Skeletal muscle tissue (tissue), 4 donors: ENCODE measurements around the gene SSBP2. TPM values are rescaled to one million over a fixed set of nuclear protein-coding genes. Genes with fewer than 3 reads are reported as not detected.

Source experiments
- H3K27ac ChIP-seq: one replicate; pipeline ENCODE4 v1.7.0; 2013; ENCODE audit warnings: mild to moderate bottlenecking, low read depth, low read length, inconsistent platforms
- H3K27me3 ChIP-seq, 3 donors: one replicate each; pipeline ENCODE4 v1.7.0; 2013; ENCODE audit warnings: low read length in 3 of 3; ENCODE audit not compliant: control insufficient read depth in 3 of 3, insufficient read depth in 3 of 3
- H3K36me3 ChIP-seq, 3 donors: one replicate each; pipeline ENCODE4 v1.7.0; 2013; ENCODE audit warnings: low read length in 3 of 3; ENCODE audit not compliant: control insufficient read depth in 3 of 3, insufficient read depth in 3 of 3
- H3K4me1 ChIP-seq, 3 donors: one replicate each; pipeline ENCODE4 v1.7.0; 2013; ENCODE audit warnings: low read length in 3 of 3, mild to moderate bottlenecking in 3 of 3; ENCODE audit not compliant: control insufficient read depth in 3 of 3, insufficient read depth in 3 of 3
- H3K4me3 ChIP-seq, 3 donors: one replicate each; pipeline ENCODE4 v1.7.0; 2013; ENCODE audit warnings: low read length in 3 of 3
- H3K9ac ChIP-seq, 3 donors: one replicate each; pipeline ENCODE4 v1.7.0; 2013; ENCODE audit warnings: low read length in 3 of 3, mild to moderate bottlenecking in 3 of 3, moderate library complexity in 2 of 3, low read depth in 1 of 3
- H3K9me3 ChIP-seq, 3 donors: one replicate each; pipeline ENCODE4 v1.7.0; 2013; ENCODE audit warnings: low read length in 3 of 3; ENCODE audit not compliant: control insufficient read depth in 3 of 3
- total RNA-seq: library from RNA; depleted of rRNA; stranded (reverse); fragments of >200 nt; gene quantifications from one replicate; pipeline ENCODE4 v1.2.3, GENCODE V29; 2014
- donor health status: Osteomylitis.

The SSBP2 gene
- total RNA-seq, 1 donor from 2014 or later = 44.4 TPM

- H3K9me3 ChIP-seq = no peaks in the 10 kb centered on the region
- peak overlapping the region; percentile 69 to 84 (median 80) for H3K4me3 ChIP-seq
- H3K36me3 ChIP-seq = no peaks in the 10 kb centered on the region
- peaks cover 6 to 14% (median 12%) of the 10 kb centered on the region in 3 donors for H3K4me1 ChIP-seq
- peak overlapping the region; percentile 62 for H3K27ac ChIP-seq
- H3K27me3 ChIP-seq = no peaks in the 10 kb centered on the region
- peak overlapping the region; percentile 64 to 77 (median 76) for H3K9ac ChIP-seq
Measured at GRCh38 chr5:81749561-81750307, 1.2 kb downstream of the SSBP2 start.

- Histone ChIP-seq H3K4me3 (peak overlapping the region; percentile 69 to 84 (median 80)), H3K9me3 (no peaks in the 10 kb centered on the region), H3K27me3 (no peaks in the 10 kb centered on the region), H3K9ac (peak overlapping the region; percentile 64 to 77 (median 76)), H3K36me3 (no peaks in the 10 kb centered on the region), H3K4me1 (peaks cover 6 to 14% (median 12%) of the 10 kb centered on the region in 3 donors), H3K27ac (peak overlapping the region; percentile 62)
Measured at GRCh38 chr5:81749192-81749560, 1.7 kb downstream of the SSBP2 start.

GRCh38 chr5:81748556-81748955 is 2.3 kb downstream of the SSBP2 start:
- Histone ChIP-seq H3K4me3 (no peak overlapping the region), H3K27ac (no peak overlapping the region), H3K36me3 (no peaks in the 10 kb centered on the region), H3K9ac (peak overlapping the region in 2 of 3 donors; percentile 45 to 77), H3K4me1 (peaks cover 6 to 14% (median 12%) of the 10 kb centered on the region in 3 donors), H3K9me3 (no peaks in the 10 kb centered on the region), H3K27me3 (no peaks in the 10 kb centered on the region)

GRCh38 chr5:81747030-81747429 is 3.9 kb downstream of the SSBP2 start:
- Histone ChIP-seq H3K9ac (no peak overlapping the region), H3K4me1 (peaks cover 2 to 14% (median 7%) of the 10 kb centered on the region in 3 donors), H3K4me3 (no peak overlapping the region), H3K27me3 (no peaks in the 10 kb centered on the region), H3K9me3 (no peaks in the 10 kb centered on the region), H3K36me3 (no peaks in the 10 kb centered on the region), H3K27ac (no peak overlapping the region)

GRCh38 chr5:81740758-81741157 is 10.1 kb downstream of the SSBP2 start:
- Histone ChIP-seq H3K9me3 (no peaks in the 10 kb centered on the region), H3K27ac (no peak overlapping the region), H3K9ac (no peak overlapping the region), H3K27me3 (no peaks in the 10 kb centered on the region), H3K4me3 (no peak overlapping the region), H3K36me3 (no peaks in the 10 kb centered on the region), H3K4me1 (no peaks in the 10 kb centered on the region)

GRCh38 chr5:81739291-81739690 is 11.6 kb downstream of the SSBP2 start:
- Histone ChIP-seq H3K4me3 (no peak overlapping the region), H3K27me3 (no peaks in the 10 kb centered on the region), H3K27ac (no peak overlapping the region), H3K9me3 (no peaks in the 10 kb centered on the region), H3K36me3 (no peaks in the 10 kb centered on the region), H3K4me1 (no peaks in the 10 kb centered on the region), H3K9ac (no peak overlapping the region)

GRCh38 chr5:81729276-81729675 is 21.6 kb downstream of the SSBP2 start:
- Histone ChIP-seq H3K4me1 (peaks cover 3 to 6% (median 3%) of the 10 kb centered on the region in 3 donors), H3K27me3 (no peaks in the 10 kb centered on the region), H3K36me3 (no peaks in the 10 kb centered on the region), H3K27ac (no peak overlapping the region), H3K4me3 (no peak overlapping the region), H3K9me3 (no peaks in the 10 kb centered on the region), H3K9ac (no peak overlapping the region)

GRCh38 chr5:81728301-81728700 is 22.6 kb downstream of the SSBP2 start:
- no peaks in the 10 kb centered on the region for H3K9me3 ChIP-seq
- no peak overlapping the region for H3K27ac ChIP-seq
- no peaks in the 10 kb centered on the region for H3K27me3 ChIP-seq
- H3K4me3 ChIP-seq = no peak overlapping the region
- no peaks in the 10 kb centered on the region for H3K36me3 ChIP-seq
- no peak overlapping the region for H3K9ac ChIP-seq
- peaks cover 3 to 6% (median 3%) of the 10 kb centered on the region in 3 donors for H3K4me1 ChIP-seq

- H3K4me1 ChIP-seq = peaks cover 5 to 16% (median 9%) of the 10 kb centered on the region in 3 donors
- H3K36me3 ChIP-seq = no peaks in the 10 kb centered on the region
- H3K4me3 ChIP-seq = no peak overlapping the region
- no peaks in the 10 kb centered on the region for H3K9me3 ChIP-seq
- H3K27ac ChIP-seq = no peak overlapping the region
- H3K9ac ChIP-seq = no peak overlapping the region
- H3K27me3 ChIP-seq = no peaks in the 10 kb centered on the region
Measured at GRCh38 chr5:81726297-81726696, 24.6 kb downstream of the SSBP2 start.

GRCh38 chr5:81724571-81724970 is 26.3 kb downstream of the SSBP2 start:
- no peak overlapping the region for H3K9ac ChIP-seq
- H3K36me3 ChIP-seq = no peaks in the 10 kb centered on the region
- no peaks in the 10 kb centered on the region for H3K27me3 ChIP-seq
- H3K27ac ChIP-seq = no peak overlapping the region
- H3K9me3 ChIP-seq = no peaks in the 10 kb centered on the region
- H3K4me3 ChIP-seq = no peak overlapping the region
- peaks cover 7 to 21% (median 14%) of the 10 kb centered on the region in 3 donors for H3K4me1 ChIP-seq
